OCI-LY7 (cell line): Measurements from ENCODE around the gene INSYN2A.

ENCODE experiments used
- CTCF ChIP-seq: fragments of 200-600 bp; sonication (generic); conservative IDR thresholded peaks from 2 replicates; pipeline ENCODE4 v1.5.1; 2014; ENCODE audit warnings: mild to moderate bottlenecking, antibody characterized with exemption, low read length, moderate library complexity, mixed read lengths
- EZH2phosphoT487 ChIP-seq: fragments of 200-600 bp; sonication (generic); IDR thresholded peaks from 2 replicates; pipeline ENCODE4 v1.6.1; 2018; ENCODE audit warnings: low read depth, borderline replicate concordance, mild to moderate bottlenecking, mixed run types, antibody characterized with exemption, low read length, moderate library complexity, mixed read lengths

DNA sequence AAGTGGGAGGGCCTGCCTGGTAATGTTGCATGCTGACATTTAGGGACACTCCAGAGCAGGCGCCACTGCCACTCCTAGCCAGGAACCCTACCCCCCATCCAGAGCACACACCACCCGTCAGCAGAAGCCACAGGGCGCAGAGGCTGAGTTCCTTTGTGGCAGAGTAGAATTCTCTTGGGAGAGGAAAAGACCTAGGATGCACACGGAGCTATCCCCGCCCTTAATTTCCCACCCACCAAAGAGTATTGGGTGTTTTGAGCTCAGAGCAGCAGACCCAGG is 702 bp upstream of the INSYN2A start:
- TF ChIP-seq CTCF (no peak), EZH2phosphoT487 (no peak)
